BE2C (cell line): ENCODE results near the gene PHRF1.
A peak's percentile ranks its signal among the peaks of the same experiment; 100 is the strongest.
"Not testable (repeated sequence)": the region's sequence is repeated elsewhere in the genome, so short reads cannot be mapped to it uniquely, and the experiment has no call there.

Source experiments
- DNase-seq: peaks from one replicate; pipeline ENCODE4 v3.0.0-alpha.2; 2020
- H3K27me3 ChIP-seq: fragments of 250-450 bp; sonication (Bioruptor Pico); 2 replicates; pipeline ENCODE4 v1.5.1; 2020; ENCODE audit warnings: mild to moderate bottlenecking
- H3K36me3 ChIP-seq: fragments of 250-450 bp; sonication (Bioruptor Pico); 2 replicates; pipeline ENCODE4 v1.5.1; 2020; ENCODE audit warnings: mild to moderate bottlenecking
- H3K4me1 ChIP-seq: fragments of 250-450 bp; sonication (Bioruptor Pico); 2 replicates; pipeline ENCODE4 v1.5.1; 2020
- H3K4me3 ChIP-seq: 2 replicates; pipeline ENCODE4 v1.5.1; 2011; ENCODE audit warnings: low read depth, low read length
- H3K9me3 ChIP-seq: fragments of 250-450 bp; sonication (Bioruptor Pico); 2 replicates; pipeline ENCODE4 v1.5.1; 2020
- CTCF ChIP-seq: IDR thresholded peaks from 2 replicates; pipeline ENCODE4 v1.5.1; 2012; ENCODE audit warnings: mild to moderate bottlenecking, low read depth, low read length

Gene PHRF1

GRCh38 chr11:571802-572185, 4.5 kb upstream of the PHRF1 start:
- no peaks in the 10 kb centered on the region; the same call in 1 of the 2 replicates for H3K27me3 ChIP-seq
- no peak overlapping the region for H3K4me3 ChIP-seq
- H3K4me1 ChIP-seq: no peaks in the 10 kb centered on the region
- no peak for TF ChIP-seq CTCF
- no peaks in the 10 kb centered on the region for H3K36me3 ChIP-seq
- no peaks in the 10 kb centered on the region for H3K9me3 ChIP-seq
- no peak for DNase-seq

- Histone ChIP-seq H3K4me1 (no peaks in the 10 kb centered on the region), H3K36me3 (no peaks in the 10 kb centered on the region), H3K4me3 (no peak overlapping the region), H3K27me3 (no peaks in the 10 kb centered on the region; the same call in 1 of the 2 replicates), H3K9me3 (no peaks in the 10 kb centered on the region)
- DNase-seq: no peak
- no peak for TF ChIP-seq CTCF
These were observed 3.0 kb upstream of the PHRF1 start for GRCh38 chr11:573146-573759.

- H3K4me1 ChIP-seq, H3K36me3 ChIP-seq, H3K27me3 ChIP-seq, DNase-seq, H3K9me3 ChIP-seq, H3K4me3 ChIP-seq: not testable (repeated sequence)
These were observed 2.2 kb upstream of the PHRF1 start for GRCh38 chr11:574031-574570.

- TF ChIP-seq CTCF: no peak
- no peaks in the 10 kb centered on the region for H3K4me1 ChIP-seq
These were observed 1.5 kb upstream of the PHRF1 start for GRCh38 chr11:574632-575312.

GRCh38 chr11:575313-575995, 816 bp upstream of the PHRF1 start:
- H3K27me3 ChIP-seq: no peaks in the 10 kb centered on the region; the same call in 1 of the 2 replicates
- H3K4me1 ChIP-seq: no peaks in the 10 kb centered on the region
- H3K4me3 ChIP-seq: peak overlapping the region; percentile 61
- TF ChIP-seq CTCF: no peak
- H3K36me3 ChIP-seq: no peaks in the 10 kb centered on the region
- DNase-seq: no peak
- H3K9me3 ChIP-seq: no peaks in the 10 kb centered on the region

More at GRCh38 chr11:574632-575312, 1.5 kb upstream of the PHRF1 start:
- Histone ChIP-seq H3K9me3 (no peaks in the 10 kb centered on the region), H3K4me3 (peak overlapping the region; percentile 61), H3K36me3 (no peaks in the 10 kb centered on the region), H3K27me3 (no peaks in the 10 kb centered on the region; the same call in 1 of the 2 replicates)
- DNase-seq: no peak

GRCh38 chr11:576811-577610, 741 bp downstream of the PHRF1 start:
- H3K36me3 ChIP-seq: no peaks in the 10 kb centered on the region
- H3K9me3 ChIP-seq: no peaks in the 10 kb centered on the region
- no peak for DNase-seq
- no peaks in the 10 kb centered on the region; the same call in 1 of the 2 replicates for H3K27me3 ChIP-seq
- TF ChIP-seq CTCF: no peak
- no peaks in the 10 kb centered on the region for H3K4me1 ChIP-seq
- peak overlapping the region; percentile 86 for H3K4me3 ChIP-seq
